Activated T-cell treated with anti-CD3 and anti-CD28 coated beads, Interleukin-2, amount 50 U/mL, for 24 hours (primary cell): ENCODE data around the gene RPL37.
"Not testable (repeated sequence)": the region's sequence is repeated elsewhere in the genome, so short reads cannot be mapped to it uniquely, and the experiment has no call there.

Source experiments
- DNase-seq: peaks from one replicate; pipeline ENCODE4 v3.0.0-alpha.2; 2020
- H3K27ac Mint-ChIP-seq: 2 replicates; pipeline ENCODE4 v1.8.0; 2020; ENCODE audit warnings: mild to moderate bottlenecking, mixed read lengths
- H3K27me3 Mint-ChIP-seq: 2 replicates; pipeline ENCODE4 v1.8.0; 2020; ENCODE audit warnings: mixed read lengths
- H3K36me3 Mint-ChIP-seq: 2 replicates; pipeline ENCODE4 v1.8.0; 2020; ENCODE audit warnings: low read depth, mixed read lengths
- H3K4me1 Mint-ChIP-seq: 2 replicates; pipeline ENCODE4 v1.8.0; 2020; ENCODE audit warnings: low read depth, mixed read lengths
- H3K4me3 Mint-ChIP-seq: 2 replicates; pipeline ENCODE4 v1.8.0; 2020; ENCODE audit warnings: mild to moderate bottlenecking, moderate library complexity, mixed read lengths
- H3K9me3 Mint-ChIP-seq: 2 replicates; pipeline ENCODE4 v1.8.0; 2020; ENCODE audit warnings: mixed read lengths

RPL37 gene

GRCh38 chr5:40794340-40794739 is 40.7 kb downstream of the RPL37 start:
- DNase-seq, H3K4me3 Mint-ChIP-seq, H3K9me3 Mint-ChIP-seq, H3K27me3 Mint-ChIP-seq: not testable (repeated sequence)
- H3K27ac Mint-ChIP-seq: peak overlapping the region; percentile 37
- H3K36me3 Mint-ChIP-seq: peaks cover 53% of the 10 kb centered on the region
- H3K4me1 Mint-ChIP-seq: peaks cover 74% of the 10 kb centered on the region

- not testable (repeated sequence) for H3K27ac Mint-ChIP-seq, H3K9me3 Mint-ChIP-seq, H3K4me3 Mint-ChIP-seq, H3K27me3 Mint-ChIP-seq, DNase-seq
- Mint-ChIP-seq H3K4me1 (peaks cover 77% of the 10 kb centered on the region), H3K36me3 (peaks cover 69% of the 10 kb centered on the region)
Measured at GRCh38 chr5:40792691-40793090, 42.3 kb downstream of the RPL37 start.

- Mint-ChIP-seq H3K27me3 (no peaks in the 10 kb centered on the region), H3K9me3 (peaks cover 3% of the 10 kb centered on the region), H3K4me1 (peaks cover 78% of the 10 kb centered on the region), H3K27ac (no peak overlapping the region), H3K4me3 (no peak overlapping the region), H3K36me3 (peaks cover 66% of the 10 kb centered on the region)
- DNase-seq: no peak
Measured at GRCh38 chr5:40791715-40792139, 43.3 kb downstream of the RPL37 start.

DNA sequence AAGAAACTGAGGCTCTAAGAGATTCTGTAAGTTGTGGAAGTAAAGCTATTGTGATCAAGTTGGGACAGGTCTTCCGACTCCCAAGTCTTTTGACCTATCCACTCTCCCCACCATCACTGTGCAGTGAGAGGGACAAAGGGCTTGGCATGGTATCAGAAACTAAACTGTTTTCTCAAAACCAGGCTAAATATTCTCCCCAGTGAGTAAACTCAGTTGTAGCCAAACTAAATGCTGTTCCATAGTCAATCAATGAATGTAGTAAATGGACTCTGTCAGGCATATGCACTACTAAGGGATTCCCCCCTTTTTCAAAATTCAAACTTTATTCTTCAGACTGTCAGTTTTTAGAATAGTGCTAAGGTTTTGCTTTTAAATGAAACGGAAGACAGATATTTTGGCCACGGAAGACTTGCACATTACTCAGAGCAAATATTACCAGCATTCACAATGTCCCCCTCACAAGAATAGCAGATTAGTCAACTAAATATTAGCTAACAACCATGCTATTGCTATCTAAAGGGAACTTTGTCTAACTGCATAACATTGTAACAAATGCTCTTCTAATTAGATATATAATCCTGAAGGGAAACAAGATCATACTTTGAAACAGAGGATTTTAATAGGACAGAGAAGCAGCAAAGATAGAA is 44.0 kb downstream of the RPL37 start:
- Mint-ChIP-seq H3K9me3 (peaks cover 3% of the 10 kb centered on the region), H3K36me3 (peaks cover 66% of the 10 kb centered on the region), H3K27me3 (no peaks in the 10 kb centered on the region), H3K4me3 (no peak overlapping the region), H3K27ac (no peak overlapping the region), H3K4me1 (peaks cover 77% of the 10 kb centered on the region)
- DNase-seq: no peak

DNA sequence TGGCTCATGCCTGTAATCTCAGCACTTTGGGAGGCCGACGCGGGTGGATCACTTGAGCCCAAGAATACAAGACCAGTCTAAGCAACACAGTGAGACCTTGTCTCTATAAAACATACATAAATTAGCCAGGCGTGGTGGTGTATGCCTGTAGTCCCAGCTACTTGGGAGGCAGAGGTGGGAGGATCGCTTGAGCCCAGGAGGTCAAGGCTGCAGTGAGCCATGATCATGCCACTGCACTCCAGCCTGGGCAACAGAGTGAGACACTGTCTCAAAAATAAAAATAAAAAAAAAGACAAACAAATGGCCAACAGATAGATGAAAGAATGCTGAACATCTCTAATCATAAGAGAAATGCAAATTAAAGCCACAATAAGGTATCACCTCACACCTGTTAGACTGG is 46.1 kb downstream of the RPL37 start:
- H3K27ac Mint-ChIP-seq, DNase-seq, H3K27me3 Mint-ChIP-seq, H3K4me3 Mint-ChIP-seq, H3K9me3 Mint-ChIP-seq: not testable (repeated sequence)
- Mint-ChIP-seq H3K36me3 (peaks cover 57% of the 10 kb centered on the region), H3K4me1 (peaks cover 71% of the 10 kb centered on the region)

- H3K9me3 Mint-ChIP-seq: peaks cover 3% of the 10 kb centered on the region
- peaks cover 64% of the 10 kb centered on the region for H3K4me1 Mint-ChIP-seq
- no peaks in the 10 kb centered on the region for H3K27me3 Mint-ChIP-seq
- H3K4me3 Mint-ChIP-seq: no peak overlapping the region
- H3K27ac Mint-ChIP-seq: peak overlapping the region; percentile 6
- DNase-seq: no peak
- H3K36me3 Mint-ChIP-seq: peaks cover 49% of the 10 kb centered on the region
Measured at GRCh38 chr5:40787986-40788385, 47.0 kb downstream of the RPL37 start.

GRCh38 chr5:40786664-40787063 is 48.4 kb downstream of the RPL37 start:
- Mint-ChIP-seq H3K27ac (peak overlapping the region; percentile 68), H3K4me1 (peaks cover 68% of the 10 kb centered on the region), H3K36me3 (peaks cover 48% of the 10 kb centered on the region)
- H3K4me3 Mint-ChIP-seq, H3K9me3 Mint-ChIP-seq, H3K27me3 Mint-ChIP-seq, DNase-seq: not testable (repeated sequence)

- Mint-ChIP-seq H3K27ac (no peak overlapping the region), H3K4me1 (peaks cover 67% of the 10 kb centered on the region), H3K9me3 (peaks cover 3% of the 10 kb centered on the region), H3K36me3 (peaks cover 52% of the 10 kb centered on the region), H3K4me3 (no peak overlapping the region), H3K27me3 (no peaks in the 10 kb centered on the region)
- no peak for DNase-seq
Measured at GRCh38 chr5:40784916-40785315, 50.1 kb downstream of the RPL37 start.

DNA sequence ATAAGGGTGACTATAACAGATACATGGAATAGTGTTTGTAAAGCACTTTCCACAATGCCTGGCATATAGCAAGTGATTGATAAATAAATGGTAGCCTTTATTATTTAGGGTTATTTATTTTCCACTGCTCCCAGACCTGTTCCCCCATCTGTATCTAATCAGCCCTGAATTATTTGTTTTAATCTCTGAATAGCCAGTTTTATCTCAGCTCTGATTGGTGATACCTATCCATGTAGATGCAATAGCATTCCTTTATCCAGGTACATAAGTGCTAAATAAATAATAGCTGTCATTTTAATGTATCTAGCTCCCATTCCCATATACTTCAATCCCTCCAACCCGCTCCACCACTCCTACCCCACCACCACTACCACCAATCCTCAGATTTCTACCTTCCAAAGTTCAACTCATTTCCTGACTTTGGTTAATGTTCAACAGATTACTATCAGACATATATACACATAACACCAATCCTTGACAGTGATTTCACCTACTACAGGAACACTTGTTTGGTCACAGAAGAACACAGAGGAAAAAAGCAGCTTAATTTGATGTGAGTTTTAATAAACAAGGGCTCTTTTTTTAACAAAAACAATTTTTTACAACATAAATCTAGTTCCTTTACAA is 50.9 kb downstream of the RPL37 start:
- Mint-ChIP-seq H3K27ac (peak overlapping the region; percentile 8), H3K4me3 (no peak overlapping the region)

DNA sequence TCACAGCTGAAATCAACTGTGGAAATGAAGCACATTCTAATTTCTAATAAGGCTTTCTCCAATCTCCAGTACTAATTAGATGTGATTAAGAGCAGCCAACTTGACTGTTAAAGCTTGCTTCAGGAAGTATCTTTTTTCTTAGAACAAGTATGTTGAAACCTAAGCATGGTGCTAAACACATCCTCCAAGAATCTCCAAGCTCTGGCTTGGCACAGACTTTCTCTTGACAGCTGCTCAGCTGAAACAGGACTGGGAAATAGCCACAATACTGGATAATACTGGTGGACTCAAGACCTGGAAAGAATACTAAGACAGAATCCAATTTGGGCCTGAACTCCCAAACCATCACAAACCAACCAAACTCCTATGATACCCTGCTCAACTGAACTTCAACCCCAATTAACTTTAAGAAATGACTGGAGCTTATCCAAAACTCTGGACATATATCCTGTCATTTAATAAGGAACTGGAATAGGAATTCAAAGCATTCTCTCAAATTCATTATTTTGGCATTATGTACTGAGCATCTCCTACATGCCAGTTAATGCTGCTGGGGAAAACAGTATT is 53.1 kb downstream of the RPL37 start:
- peaks cover 59% of the 10 kb centered on the region for H3K4me1 Mint-ChIP-seq
- peaks cover 35% of the 10 kb centered on the region for H3K36me3 Mint-ChIP-seq
- no peak overlapping the region for H3K4me3 Mint-ChIP-seq
- no peaks in the 10 kb centered on the region for H3K9me3 Mint-ChIP-seq
- H3K27ac Mint-ChIP-seq: no peak overlapping the region
- no peaks in the 10 kb centered on the region for H3K27me3 Mint-ChIP-seq
- no peak for DNase-seq

More for the DNA sequence above, 50.9 kb downstream of the RPL37 start:
- Mint-ChIP-seq H3K4me1 (peaks cover 66% of the 10 kb centered on the region), H3K9me3 (peaks cover 3% of the 10 kb centered on the region), H3K27me3 (no peaks in the 10 kb centered on the region), H3K36me3 (peaks cover 47% of the 10 kb centered on the region)
- DNase-seq: no peak

GRCh38 chr5:40780858-40781257 is 54.2 kb downstream of the RPL37 start:
- DNase-seq: no peak
- H3K9me3 Mint-ChIP-seq: no peaks in the 10 kb centered on the region
- no peaks in the 10 kb centered on the region for H3K27me3 Mint-ChIP-seq
- H3K27ac Mint-ChIP-seq: peak overlapping the region; percentile 50
- peaks cover 62% of the 10 kb centered on the region for H3K4me1 Mint-ChIP-seq
- H3K4me3 Mint-ChIP-seq: no peak overlapping the region
- peaks cover 37% of the 10 kb centered on the region for H3K36me3 Mint-ChIP-seq

GRCh38 chr5:40780199-40780598 is 54.8 kb downstream of the RPL37 start:
- no peak for DNase-seq
- Mint-ChIP-seq H3K4me3 (no peak overlapping the region), H3K36me3 (peaks cover 38% of the 10 kb centered on the region), H3K27ac (no peak overlapping the region), H3K9me3 (no peaks in the 10 kb centered on the region), H3K4me1 (peaks cover 60% of the 10 kb centered on the region), H3K27me3 (no peaks in the 10 kb centered on the region)

GRCh38 chr5:40779561-40779960 is 55.5 kb downstream of the RPL37 start:
- Mint-ChIP-seq H3K4me3 (no peak overlapping the region), H3K27me3 (no peaks in the 10 kb centered on the region), H3K36me3 (peaks cover 43% of the 10 kb centered on the region), H3K27ac (no peak overlapping the region), H3K4me1 (peaks cover 58% of the 10 kb centered on the region), H3K9me3 (no peaks in the 10 kb centered on the region)
- DNase-seq: no peak

DNA sequence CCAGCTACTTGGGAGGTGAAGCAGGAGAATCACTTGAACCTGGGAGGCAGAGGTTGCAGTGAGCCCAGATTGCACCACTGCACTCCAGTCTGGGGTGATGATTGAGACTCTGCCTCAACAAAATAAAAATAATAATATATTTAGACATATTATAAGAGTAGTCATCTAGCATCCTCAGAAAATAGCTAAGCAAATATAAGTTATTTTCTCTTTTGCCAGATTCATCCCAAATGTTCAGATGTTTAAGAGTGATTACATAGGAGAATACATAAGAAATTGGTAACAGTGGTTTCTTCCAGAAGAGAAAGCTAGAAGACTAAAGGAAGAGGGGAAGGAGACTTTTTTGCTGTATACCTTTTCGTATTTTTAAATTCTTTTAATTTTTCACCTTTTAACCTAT is 56.9 kb downstream of the RPL37 start:
- DNase-seq: no peak
- no peak overlapping the region for H3K4me3 Mint-ChIP-seq
- H3K36me3 Mint-ChIP-seq: peaks cover 53% of the 10 kb centered on the region
- peaks cover 50% of the 10 kb centered on the region for H3K4me1 Mint-ChIP-seq
- no peaks in the 10 kb centered on the region for H3K27me3 Mint-ChIP-seq
- no peak overlapping the region for H3K27ac Mint-ChIP-seq
- no peaks in the 10 kb centered on the region for H3K9me3 Mint-ChIP-seq

DNA sequence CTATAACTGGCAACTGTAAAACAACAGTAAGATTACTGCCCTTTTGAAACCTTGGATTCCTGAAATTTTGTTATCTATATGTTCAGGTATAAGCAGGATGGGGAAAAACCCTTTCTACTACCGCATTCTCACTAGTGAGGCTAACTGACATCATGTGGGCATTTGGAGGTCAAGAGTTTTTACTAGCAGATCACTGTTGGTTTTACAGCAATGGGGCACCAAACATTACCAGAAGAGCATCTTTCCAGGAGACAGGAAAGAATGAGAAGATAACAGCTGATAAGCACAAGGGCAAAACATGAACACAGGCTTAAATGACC is 58.4 kb downstream of the RPL37 start:
- H3K27me3 Mint-ChIP-seq: no peaks in the 10 kb centered on the region
- H3K27ac Mint-ChIP-seq: peak overlapping the region; percentile 81
- no peaks in the 10 kb centered on the region for H3K9me3 Mint-ChIP-seq
- H3K36me3 Mint-ChIP-seq: peaks cover 68% of the 10 kb centered on the region
- H3K4me3 Mint-ChIP-seq: no peak overlapping the region
- H3K4me1 Mint-ChIP-seq: peaks cover 40% of the 10 kb centered on the region
- no peak for DNase-seq
